ENCODE measurements around the gene GSG1L2. TPM values are rescaled to one million over a fixed set of nuclear protein-coding genes. Genes with fewer than 3 reads are reported as not detected.

Gene GSG1L2
- total and polyA plus RNA-seq, 2 experiments from 2014 or later = not detected

GRCh38 chr17:9824797-9825338, 3.0 kb upstream of the GSG1L2 start:
- H3K4me3 ChIP-seq = no peak overlapping the region
- no peak for DNase-seq (ENCODE audit: low spot score)
- TF ChIP-seq CTCF (IDR thresholded peaks at IDR 0.05; ENCODE audit: poor library complexity) (no peak), EZH2phosphoT487 (IDR thresholded peaks at IDR 0.05; ENCODE audit: low read depth, severe bottlenecking, unreplicated experiment) (no peak), EZH2 (IDR thresholded peaks at IDR 0.05; ENCODE audit: borderline replicate concordance) (no peak)
- no peaks in the 10 kb centered on the region for H3K9me2 ChIP-seq (replicated peaks; ENCODE audit: insufficient read depth)
- 89% methylated on average over 8 of the region's 8 CpGs for WGBS (ENCODE audit: low lambda C conversion rate, missing lambda C conversion rate)
- peaks cover 19% of the 10 kb centered on the region for H3K4me1 ChIP-seq (ENCODE audit: insufficient read depth)
- H3K27ac ChIP-seq = no peak overlapping the region
- H3K79me2 ChIP-seq = no peaks in the 10 kb centered on the region
- H3K9me3 ChIP-seq (ENCODE audit: low read depth) = no peaks in the 10 kb centered on the region
- H3K27me3 ChIP-seq = no peaks in the 10 kb centered on the region
- no peak overlapping the region for H3K4me2 ChIP-seq
- no peak overlapping the region for H2AFZ ChIP-seq
- no peaks in the 10 kb centered on the region for H4K20me1 ChIP-seq (ENCODE audit: insufficient read depth, poor library complexity, severe bottlenecking)
- H3K36me3 ChIP-seq (replicated peaks; ENCODE audit: insufficient read depth, low read depth) = no peaks in the 10 kb centered on the region

DNA sequence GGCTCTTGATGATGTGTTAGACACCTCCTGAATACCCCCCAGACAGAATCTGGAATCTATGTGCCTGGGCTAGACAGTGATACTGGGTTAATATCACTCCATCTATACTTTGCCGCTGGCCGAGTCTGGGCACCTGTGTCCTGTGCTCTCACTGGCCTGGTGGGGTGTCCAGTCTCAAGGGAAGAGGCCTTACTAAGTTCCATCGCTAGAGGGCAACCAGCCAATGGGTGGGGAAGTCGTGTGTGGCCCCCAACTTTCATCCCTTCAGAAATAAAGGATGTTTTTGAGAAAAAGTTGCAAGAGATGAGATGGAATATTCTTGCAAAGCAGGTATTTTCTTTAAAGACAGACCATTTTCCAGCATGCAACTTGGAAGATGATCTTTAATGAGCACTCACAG, 2.2 kb upstream of the GSG1L2 start:
- Histone ChIP-seq H3K27me3 (no peaks in the 10 kb centered on the region), H3K4me2 (no peak overlapping the region), H3K4me3 (no peak overlapping the region), H3K4me1 (ENCODE audit: insufficient read depth) (peaks cover 11% of the 10 kb centered on the region), H3K9me3 (ENCODE audit: low read depth) (no peaks in the 10 kb centered on the region), H2AFZ (no peak overlapping the region), H3K36me3 (replicated peaks; ENCODE audit: insufficient read depth, low read depth) (no peaks in the 10 kb centered on the region), H4K20me1 (ENCODE audit: insufficient read depth, poor library complexity, severe bottlenecking) (no peaks in the 10 kb centered on the region), H3K27ac (no peak overlapping the region), H3K9me2 (replicated peaks; ENCODE audit: insufficient read depth) (no peaks in the 10 kb centered on the region), H3K79me2 (no peaks in the 10 kb centered on the region)
- DNase-seq (ENCODE audit: low spot score) = no peak
- no peak for TF ChIP-seq CTCF (IDR thresholded peaks at IDR 0.05; ENCODE audit: poor library complexity)
- TF ChIP-seq EZH2phosphoT487 (IDR thresholded peaks at IDR 0.05; ENCODE audit: low read depth, severe bottlenecking, unreplicated experiment) = no peak
- 63% methylated on average over 4 of the region's 4 CpGs for WGBS (ENCODE audit: low lambda C conversion rate, missing lambda C conversion rate)

GRCh38 chr17:9820448-9820847, 1.4 kb downstream of the GSG1L2 start:
- no peaks in the 10 kb centered on the region for H3K9me2 ChIP-seq (replicated peaks; ENCODE audit: insufficient read depth)

More at GRCh38 chr17:9820448-9820847, 1.4 kb downstream of the GSG1L2 start:
- no peak overlapping the region for H2AFZ ChIP-seq
- no peaks in the 10 kb centered on the region for H3K4me1 ChIP-seq (ENCODE audit: insufficient read depth)
- H3K9me3 ChIP-seq (ENCODE audit: low read depth) = no peaks in the 10 kb centered on the region
- TF ChIP-seq EZH2phosphoT487 (IDR thresholded peaks at IDR 0.05; ENCODE audit: low read depth, severe bottlenecking, unreplicated experiment) = no peak
- no peak for TF ChIP-seq CTCF (IDR thresholded peaks at IDR 0.05; ENCODE audit: poor library complexity)
- 98% methylated on average over 3 of the region's 3 CpGs for WGBS (ENCODE audit: low lambda C conversion rate, missing lambda C conversion rate)
- no peak overlapping the region for H3K4me2 ChIP-seq
- no peak for DNase-seq (ENCODE audit: low spot score)
- no peak overlapping the region for H3K4me3 ChIP-seq
- H4K20me1 ChIP-seq (ENCODE audit: insufficient read depth, poor library complexity, severe bottlenecking) = no peaks in the 10 kb centered on the region
- H3K27me3 ChIP-seq = no peaks in the 10 kb centered on the region
- H3K79me2 ChIP-seq = no peaks in the 10 kb centered on the region
- H3K36me3 ChIP-seq (replicated peaks; ENCODE audit: insufficient read depth, low read depth) = no peaks in the 10 kb centered on the region
- H3K27ac ChIP-seq = no peak overlapping the region

Measured in hepatocyte (in vitro differentiated cells).